Measurements from ENCODE around the gene FAM131A. TPM values are rescaled to one million over a fixed set of nuclear protein-coding genes. Genes with fewer than 3 reads are reported as not detected.
A peak's percentile ranks its signal among the peaks of the same experiment; 100 is the strongest.

The FAM131A gene
- total RNA-seq, 2 experiments from 2014 or later, result 3.6 to 4.4 TPM

DNA sequence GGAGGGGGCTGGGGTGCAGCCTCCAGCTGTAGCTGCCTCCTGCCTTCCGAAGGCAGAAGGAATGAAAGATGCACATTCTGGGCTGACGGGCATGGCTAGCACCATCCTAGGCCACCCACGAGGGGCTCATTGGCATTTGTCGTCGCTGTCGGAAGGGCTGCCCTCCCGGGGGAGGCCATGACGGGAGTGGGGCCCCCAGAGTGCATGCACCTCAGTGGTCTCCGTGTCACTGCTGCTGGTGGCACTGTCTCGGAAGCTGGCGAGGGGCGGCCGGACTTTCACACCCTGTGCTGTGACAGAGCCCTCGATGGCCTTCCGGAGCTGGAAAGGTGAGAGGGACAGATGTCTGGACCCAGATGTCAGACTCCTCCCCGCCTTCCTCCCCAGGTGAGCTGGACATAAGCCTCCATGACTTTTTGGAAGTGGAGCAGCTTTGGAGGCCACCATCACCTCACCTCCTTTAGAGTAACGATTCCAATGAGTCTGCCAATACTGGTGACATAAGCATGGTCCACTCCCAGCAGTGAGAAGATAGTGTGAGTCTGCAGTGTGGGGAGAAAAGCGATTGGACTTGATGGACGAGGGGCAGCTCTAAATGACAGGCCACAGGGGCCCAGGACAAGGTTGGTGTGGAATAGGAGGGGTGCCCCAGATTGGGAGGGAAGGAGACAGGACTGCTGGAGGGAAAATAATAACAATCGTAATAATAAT lies 9.2 kb downstream of the FAM131A start:
- Mint-ChIP-seq H3K27me3 (no peaks in the 10 kb centered on the region), H3K4me1 (no peaks in the 10 kb centered on the region), H3K4me3 (no peak overlapping the region), H3K36me3 (ENCODE audit: low read depth) (no peaks in the 10 kb centered on the region), H3K27ac (no peak overlapping the region), H3K9me3 (no peaks in the 10 kb centered on the region)
- ChIA-PET POLR2A (no interaction called here), CTCF (interaction anchor here (0.8 to 2.5 kb wide), 5 partner anchors 9 to 168 kb away, joined by 3 to 8 read pairs (median 5); partner anchors contain the start of gene FAM131A)
- DNase-seq, result no peak

DNA sequence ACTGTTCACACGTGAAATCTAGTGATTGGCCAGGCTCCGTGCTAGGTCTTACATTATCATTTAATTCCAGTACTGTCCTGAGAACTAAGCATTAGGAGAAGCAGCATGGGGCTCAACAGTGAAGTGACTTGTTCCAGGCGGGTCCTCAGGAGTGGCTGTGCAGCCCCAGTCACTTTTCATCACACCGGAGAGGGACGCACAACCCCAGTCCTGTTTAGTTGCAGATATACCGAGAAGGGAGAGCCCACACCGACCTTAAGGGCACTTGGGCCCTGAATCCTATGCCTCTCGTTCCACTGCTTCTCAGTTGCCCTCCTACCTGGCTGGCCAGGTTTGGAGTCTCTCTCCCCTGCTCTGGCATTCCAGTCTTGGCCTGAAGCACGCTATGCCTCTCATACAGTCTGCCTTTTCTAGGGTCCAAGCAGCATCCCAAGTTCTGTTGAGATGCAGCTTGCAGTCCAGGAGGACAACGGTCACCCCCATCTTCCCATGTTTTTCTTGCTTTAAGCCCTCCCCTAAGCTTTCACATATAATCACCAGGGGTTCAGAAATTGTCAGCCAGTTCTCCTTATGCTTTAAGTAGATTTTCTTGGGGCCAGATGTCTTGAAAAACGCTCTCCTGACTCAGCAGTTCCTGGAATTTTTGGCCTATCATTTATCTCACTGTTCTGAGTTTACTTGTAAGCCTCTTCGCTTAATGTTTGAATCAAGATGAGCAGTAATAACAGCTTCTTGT lies 10.1 kb downstream of the FAM131A start:
- H3K27me3 Mint-ChIP-seq, result no peaks in the 10 kb centered on the region
- H3K9me3 Mint-ChIP-seq, result no peaks in the 10 kb centered on the region
- no peak overlapping the region for H3K4me3 Mint-ChIP-seq
- H3K4me1 Mint-ChIP-seq, result no peaks in the 10 kb centered on the region
- H3K36me3 Mint-ChIP-seq (ENCODE audit: low read depth), result no peaks in the 10 kb centered on the region
- no peak for DNase-seq
- POLR2A ChIA-PET, result no interaction called here
- CTCF ChIA-PET, result interaction anchor here (0.8 to 2.5 kb wide), 6 partner anchors 9 to 167 kb away, joined by 3 to 8 read pairs (median 5); partner anchors contain the start of gene FAM131A
- no peak overlapping the region for H3K27ac Mint-ChIP-seq

DNA sequence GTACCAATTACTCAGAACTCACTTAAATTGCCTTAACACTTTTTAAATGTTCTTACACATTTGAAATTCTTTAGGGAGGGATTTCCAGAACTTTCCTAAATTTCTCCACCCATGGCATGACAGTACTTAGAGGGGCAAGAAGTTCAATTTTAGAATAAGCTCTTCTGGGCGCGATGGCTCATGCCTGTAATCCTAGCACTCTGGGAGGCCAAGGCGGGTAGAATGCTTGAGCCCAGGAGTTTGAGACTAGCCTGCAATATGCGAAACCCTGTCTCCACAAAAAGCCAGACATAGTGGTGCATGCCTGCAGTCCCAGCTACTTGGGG lies 10.6 kb downstream of the FAM131A start:
- H3K4me1 Mint-ChIP-seq, result no peaks in the 10 kb centered on the region
- no peaks in the 10 kb centered on the region for H3K36me3 Mint-ChIP-seq (ENCODE audit: low read depth)
- ChIA-PET CTCF (interaction anchor here (1.2 to 2.5 kb wide), 4 partner anchors 9 to 167 kb away, joined by 3 to 8 read pairs (median 4); partner anchors contain the start of gene FAM131A), POLR2A (no interaction called here)
- no peaks in the 10 kb centered on the region for H3K9me3 Mint-ChIP-seq
- no peak overlapping the region for H3K4me3 Mint-ChIP-seq
- no peak overlapping the region for H3K27ac Mint-ChIP-seq
- H3K27me3 Mint-ChIP-seq, result no peaks in the 10 kb centered on the region
- DNase-seq, result no peak

DNA sequence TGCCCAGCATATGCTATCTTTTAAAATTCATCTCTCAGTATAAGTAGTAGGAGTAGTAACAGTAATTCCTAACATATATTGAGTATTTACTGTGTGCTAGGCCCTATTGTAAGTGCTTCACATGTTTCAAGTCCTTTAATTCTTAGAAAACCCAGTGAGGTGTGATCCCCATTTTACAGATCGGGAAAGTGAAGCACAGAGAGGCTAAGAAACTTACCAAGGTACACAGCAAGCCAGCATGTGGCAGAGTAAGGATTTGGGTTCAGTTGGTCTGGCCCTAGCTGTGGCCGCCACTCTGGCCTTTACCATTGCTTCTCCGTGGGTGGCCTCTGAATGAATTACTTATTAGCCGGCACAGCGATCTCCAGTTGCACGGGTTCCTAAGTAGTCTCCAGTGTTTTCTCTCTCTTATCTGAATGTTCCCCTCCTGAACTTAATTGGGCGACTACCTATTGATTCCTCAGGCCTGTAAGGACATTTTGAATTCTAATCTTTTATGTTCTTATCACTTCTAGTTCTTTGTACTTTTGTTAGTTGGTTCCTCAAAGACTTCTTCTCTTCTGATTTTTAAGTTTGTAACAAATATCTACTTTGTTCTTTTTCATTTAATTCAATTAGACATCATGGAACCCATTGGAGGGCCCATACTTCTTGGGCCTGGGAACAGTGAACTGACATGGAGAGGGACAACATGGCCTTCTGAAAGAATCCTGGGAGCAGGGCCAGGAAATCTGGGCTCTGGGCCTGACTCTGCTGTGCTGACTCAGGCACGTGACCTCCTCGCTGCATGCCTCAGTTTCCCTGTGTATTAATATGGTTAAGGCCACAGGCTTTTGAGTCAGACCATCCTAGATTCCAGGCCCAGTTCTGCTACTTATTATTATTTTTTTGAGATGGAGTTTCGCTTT lies 12.4 kb downstream of the FAM131A start:
- DNase-seq, result no peak
- Mint-ChIP-seq H3K27me3 (no peaks in the 10 kb centered on the region), H3K36me3 (ENCODE audit: low read depth) (no peaks in the 10 kb centered on the region), H3K9me3 (no peaks in the 10 kb centered on the region), H3K4me3 (no peak overlapping the region), H3K27ac (no peak overlapping the region), H3K4me1 (peaks cover 2% of the 10 kb centered on the region)
- CTCF ChIA-PET, result interaction anchor here (1.4 to 1.5 kb wide), 2 partner anchors 11 to 30 kb away, joined by 4 read pairs; no protein-coding TSS in a partner anchor
- POLR2A ChIA-PET, result no interaction called here

DNA sequence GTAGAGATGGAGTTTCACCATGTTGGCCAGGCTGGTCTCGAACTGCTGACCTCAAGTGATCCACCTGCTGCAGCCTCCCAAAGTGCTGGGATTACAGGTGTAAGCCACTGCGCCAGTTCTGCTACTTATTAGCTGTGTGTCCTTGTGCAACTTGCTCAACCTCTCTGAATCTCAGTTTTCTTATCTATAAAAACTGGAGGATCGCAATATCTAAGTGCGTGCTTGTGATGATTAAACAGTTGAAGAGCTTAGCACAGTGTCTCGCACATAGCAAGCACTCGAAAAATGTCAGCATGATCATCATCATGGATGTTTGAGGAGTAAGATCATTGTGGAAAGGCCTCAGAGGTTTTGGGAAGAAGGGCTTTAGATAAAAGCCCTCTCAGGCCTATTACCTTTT lies 13.2 kb downstream of the FAM131A start:
- POLR2A ChIA-PET, result no interaction called here
- CTCF ChIA-PET, result interaction anchor here (0.8 to 1.5 kb wide), 3 partner anchors 10 to 31 kb away, joined by 3 to 4 read pairs (median 4); no protein-coding TSS in a partner anchor
- no peak for DNase-seq
- Mint-ChIP-seq H3K36me3 (ENCODE audit: low read depth) (no peaks in the 10 kb centered on the region), H3K4me1 (peaks cover 2% of the 10 kb centered on the region), H3K27me3 (no peaks in the 10 kb centered on the region), H3K9me3 (no peaks in the 10 kb centered on the region), H3K27ac (no peak overlapping the region), H3K4me3 (no peak overlapping the region)

DNA sequence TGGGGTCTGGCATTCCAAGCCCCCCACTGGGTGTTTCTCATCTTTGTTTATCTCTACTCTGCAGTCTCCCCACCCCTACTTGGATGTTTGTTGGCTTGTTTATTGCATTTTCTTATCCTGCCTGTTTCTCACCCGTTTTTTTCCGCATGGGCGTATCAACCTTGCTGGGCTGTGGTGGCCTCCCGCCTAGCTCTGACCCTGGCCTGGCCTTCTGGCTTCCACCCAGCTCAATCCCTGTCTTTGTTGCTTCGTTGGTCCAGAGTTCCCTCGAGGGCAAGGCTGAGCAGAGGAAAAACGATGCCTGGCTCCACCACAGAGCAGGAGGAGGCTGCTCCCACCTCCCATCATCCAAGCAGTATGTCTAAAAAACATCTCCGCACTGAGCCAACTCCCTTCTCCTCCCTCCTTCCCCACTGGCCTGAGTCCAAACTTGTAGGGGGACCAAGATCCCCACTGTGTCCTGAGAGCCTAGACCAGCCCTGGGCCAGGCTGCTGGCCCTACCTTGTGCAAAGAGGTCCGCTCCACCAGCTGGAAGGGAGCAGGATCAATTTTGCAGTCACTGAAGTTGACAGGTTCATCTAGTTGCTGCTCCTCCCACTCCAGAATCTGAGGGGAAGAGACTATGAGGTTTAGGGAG lies 14.2 kb downstream of the FAM131A start:
- POLR2A ChIA-PET, result no interaction called here
- CTCF ChIA-PET, result interaction anchor here (0.6 to 2.3 kb wide), 7 partner anchors 9 to 486 kb away, joined by 3 to 5 read pairs (median 4); no protein-coding TSS in a partner anchor
- no peak overlapping the region for H3K4me3 Mint-ChIP-seq

DNA sequence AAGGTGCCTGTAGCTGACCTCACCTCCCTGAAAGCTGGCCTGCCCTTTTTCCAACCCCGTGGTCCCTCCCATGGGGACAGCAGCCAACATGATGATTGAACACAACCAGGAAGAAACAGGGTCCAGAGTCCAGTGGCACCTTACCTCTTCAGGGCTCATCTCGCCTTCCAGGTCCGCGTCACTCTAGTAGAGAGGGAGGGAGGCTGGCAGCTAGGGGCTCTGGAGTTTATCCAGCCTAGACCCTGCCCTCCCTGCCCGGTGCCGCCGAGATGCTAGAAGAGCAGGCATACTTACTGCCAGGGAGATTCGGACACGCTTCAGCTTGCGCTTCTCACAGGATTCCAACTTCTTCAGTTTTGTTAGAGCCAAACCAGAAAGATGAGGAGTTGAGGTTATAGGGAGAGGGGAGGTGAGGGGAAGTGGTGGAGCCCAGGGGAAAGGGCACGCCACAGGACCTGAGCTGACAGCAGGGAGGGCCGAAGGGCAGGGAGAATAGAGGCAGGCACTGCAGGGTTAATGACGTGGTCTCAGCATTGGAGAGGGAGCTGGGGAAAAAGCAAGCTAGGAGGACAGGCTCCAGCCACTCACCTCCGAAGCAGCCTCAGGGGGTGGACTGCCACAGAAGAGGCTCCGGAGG lies 14.9 kb downstream of the FAM131A start:
- H3K27me3 Mint-ChIP-seq, result no peaks in the 10 kb centered on the region
- POLR2A ChIA-PET, result no interaction called here
- H3K4me3 Mint-ChIP-seq, result no peak overlapping the region
- H3K27ac Mint-ChIP-seq, result no peak overlapping the region
- H3K36me3 Mint-ChIP-seq (ENCODE audit: low read depth), result no peaks in the 10 kb centered on the region
- H3K4me1 Mint-ChIP-seq, result peaks cover 2% of the 10 kb centered on the region
- H3K9me3 Mint-ChIP-seq, result no peaks in the 10 kb centered on the region
- DNase-seq, result no peak
- CTCF ChIA-PET, result interaction anchor here (0.6 to 2.3 kb wide), 4 partner anchors 11 to 487 kb away, joined by 3 to 5 read pairs (median 4); no protein-coding TSS in a partner anchor

More for the DNA sequence above, 14.2 kb downstream of the FAM131A start:
- Mint-ChIP-seq H3K27ac (no peak overlapping the region), H3K9me3 (no peaks in the 10 kb centered on the region), H3K36me3 (ENCODE audit: low read depth) (no peaks in the 10 kb centered on the region), H3K4me1 (peaks cover 2% of the 10 kb centered on the region), H3K27me3 (no peaks in the 10 kb centered on the region)
- DNase-seq, result no peak

DNA sequence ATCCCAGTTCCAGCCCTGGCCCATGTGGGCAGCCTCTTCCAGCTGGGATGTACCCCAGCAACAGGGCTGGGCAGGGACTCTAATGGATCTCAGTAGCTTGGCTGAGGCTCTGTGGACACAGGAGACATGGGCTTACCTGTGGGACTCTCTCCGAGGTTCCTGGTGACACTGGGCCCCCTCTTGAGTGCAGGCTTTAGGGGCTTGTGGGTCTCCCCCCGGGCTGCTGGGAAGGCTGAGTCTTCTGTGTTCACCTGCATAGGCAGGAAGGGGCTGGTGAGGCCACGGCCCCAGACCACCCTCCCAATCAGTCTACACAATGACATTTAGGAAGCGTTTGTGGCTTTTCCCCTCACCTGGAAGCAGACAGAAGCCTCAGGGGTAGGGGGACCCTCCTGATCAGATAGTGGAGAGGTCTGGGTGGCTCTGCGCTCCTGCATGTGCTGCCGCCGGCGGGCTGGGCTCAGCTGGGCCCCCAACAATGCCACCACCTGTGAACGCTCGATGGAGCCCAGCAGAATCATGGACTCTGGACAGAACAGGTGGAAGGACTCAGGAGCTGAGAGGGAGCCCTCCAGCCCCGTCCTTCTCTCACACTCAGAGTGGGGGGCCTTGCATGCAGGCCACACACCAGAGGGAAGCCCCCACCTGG lies 15.6 kb downstream of the FAM131A start:
- Mint-ChIP-seq H3K36me3 (ENCODE audit: low read depth) (no peaks in the 10 kb centered on the region), H3K27ac (no peak overlapping the region), H3K4me1 (peaks cover 2% of the 10 kb centered on the region), H3K4me3 (no peak overlapping the region), H3K27me3 (no peaks in the 10 kb centered on the region), H3K9me3 (no peaks in the 10 kb centered on the region)
- no peak for DNase-seq
- ChIA-PET POLR2A (no interaction called here), CTCF (interaction anchor here (0.6 to 2.3 kb wide), 6 partner anchors 9 to 209 kb away, joined by 3 to 6 read pairs (median 4); partner anchors contain the start of gene EPHB3)

DNA sequence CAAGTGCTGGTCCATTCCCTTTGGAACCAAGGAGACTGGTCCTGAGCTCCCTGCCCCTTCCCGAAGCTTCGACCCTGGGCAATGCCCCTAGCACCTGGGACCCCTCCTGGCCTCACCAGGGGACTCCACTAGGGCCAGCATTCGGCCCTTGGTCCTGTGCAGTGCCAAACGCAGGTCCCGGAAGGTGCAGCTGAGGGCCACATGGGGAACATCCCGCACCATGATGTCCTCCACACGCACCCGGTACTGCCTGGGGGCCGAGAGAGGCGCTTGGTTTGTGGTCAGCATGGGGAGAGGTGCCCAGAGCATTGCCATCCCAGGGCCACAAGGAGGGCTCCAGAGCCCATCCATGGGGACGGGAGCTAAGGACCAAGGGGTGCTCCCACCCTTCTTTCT lies 16.1 kb downstream of the FAM131A start:
- Mint-ChIP-seq H3K27me3 (no peaks in the 10 kb centered on the region), H3K36me3 (ENCODE audit: low read depth) (no peaks in the 10 kb centered on the region), H3K9me3 (no peaks in the 10 kb centered on the region), H3K4me1 (peaks cover 2% of the 10 kb centered on the region), H3K4me3 (no peak overlapping the region), H3K27ac (peak overlapping the region; percentile 5)
- no peak for DNase-seq
- ChIA-PET CTCF (interaction anchor here (0.6 to 2.3 kb wide), 8 partner anchors 9 to 208 kb away, joined by 3 to 6 read pairs (median 4); partner anchors contain the start of genes EPHB3 and FAM131A), POLR2A (no interaction called here)

DNA sequence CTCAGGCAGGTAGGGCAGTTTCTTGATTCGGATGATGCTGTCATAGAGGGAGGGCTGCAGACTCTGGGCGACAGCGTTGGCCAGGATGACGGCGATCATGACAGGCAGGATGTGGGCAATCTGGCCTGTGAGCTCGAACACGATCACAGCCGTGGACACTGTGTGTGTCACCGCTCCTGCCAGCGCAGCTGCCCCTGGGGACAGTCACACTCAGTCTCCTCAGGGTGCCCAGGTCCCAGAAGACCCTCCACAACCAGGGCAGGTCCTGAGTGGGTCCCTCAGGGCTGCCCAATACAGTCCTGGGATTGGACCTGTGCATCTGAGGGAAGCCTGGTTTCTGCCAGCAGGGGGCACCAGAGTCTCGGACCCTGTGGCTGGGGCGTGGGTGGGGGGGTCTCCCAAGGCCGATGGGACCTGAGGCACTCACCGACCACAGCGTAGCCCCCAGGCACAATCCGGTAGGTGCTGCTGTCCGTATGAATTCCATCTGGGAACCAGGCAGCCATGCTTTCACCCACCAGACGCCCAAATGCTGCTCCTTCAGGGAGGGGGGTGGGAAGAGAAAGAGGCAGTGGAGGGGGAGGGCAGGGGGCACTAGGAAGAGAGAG lies 16.8 kb downstream of the FAM131A start:
- H3K27me3 Mint-ChIP-seq, result no peaks in the 10 kb centered on the region
- ChIA-PET POLR2A (no interaction called here), CTCF (interaction anchor here (0.9 to 2.3 kb wide), 6 partner anchors 8 to 207 kb away, joined by 3 to 6 read pairs (median 5); partner anchors contain the start of genes EPHB3 and FAM131A)
- H3K27ac Mint-ChIP-seq, result peak overlapping the region; percentile 5
- H3K4me3 Mint-ChIP-seq, result no peak overlapping the region
- no peaks in the 10 kb centered on the region for H3K9me3 Mint-ChIP-seq
- H3K36me3 Mint-ChIP-seq (ENCODE audit: low read depth), result no peaks in the 10 kb centered on the region
- peaks cover 2% of the 10 kb centered on the region for H3K4me1 Mint-ChIP-seq
- DNase-seq, result peak; percentile 62

DNA sequence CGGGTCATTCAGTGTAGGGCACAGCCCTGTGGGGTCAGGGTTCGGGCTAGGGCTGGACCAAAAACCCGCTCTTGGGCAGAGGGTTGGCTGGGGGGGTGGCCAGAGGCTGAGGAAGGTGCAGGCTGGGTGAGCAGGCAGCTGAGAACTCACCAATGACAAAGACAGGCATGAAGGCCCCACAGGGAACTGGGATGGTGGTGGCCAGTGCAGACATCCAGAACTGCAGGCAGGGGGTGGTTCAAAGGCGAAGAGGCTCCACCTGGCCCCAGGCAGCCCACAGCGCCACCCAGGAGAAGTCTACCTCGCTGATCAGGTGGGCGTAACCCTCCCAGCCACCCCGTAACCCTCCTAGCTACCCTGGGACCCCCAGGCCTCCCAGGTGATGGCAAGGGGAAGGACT lies 17.4 kb downstream of the FAM131A start:
- POLR2A ChIA-PET, result no interaction called here
- Mint-ChIP-seq H3K27ac (no peak overlapping the region), H3K27me3 (no peaks in the 10 kb centered on the region), H3K4me3 (no peak overlapping the region), H3K9me3 (no peaks in the 10 kb centered on the region), H3K4me1 (peaks cover 2% of the 10 kb centered on the region), H3K36me3 (ENCODE audit: low read depth) (no peaks in the 10 kb centered on the region)
- DNase-seq, result no peak
- CTCF ChIA-PET, result interaction anchor here (2.1 to 2.2 kb wide), 2 partner anchors 159 to 207 kb away, joined by 5 to 6 read pairs; partner anchors contain the start of gene EPHB3
